A549 (cell line): ENCODE results near the gene SLC45A1. TPM values are rescaled to one million over a fixed set of nuclear protein-coding genes. Genes with fewer than 3 reads are reported as not detected.
A peak's percentile ranks its signal among the peaks of the same experiment; 100 is the strongest.

Experiments used
- ATAC-seq, 2 experiments: fragments of 200-7000 bp in 1 of 2; fragments of >200 bp in 1 of 2; cut with Nextera tagmentation in 1 of 2; cut with Tn5 transposase in 1 of 2; 3 replicates each; pipeline versions ENCODE4 v1.8.0 to v1.9.1; 2018 to 2020; ENCODE audit warnings: mild to moderate bottlenecking in 1 of 2, moderate library complexity in 1 of 2
- CTCF ChIA-PET: fragments of 300-600 bp; sonication (Branson Sonifier 250); formaldehyde crosslinking; extraction: SDS; loops from one replicate; lab custom pipeline; 2021; ENCODE audit warnings: antibody characterized with exemption, inconsistent platforms; lab: Yijun Ruan, JAX
- POLR2A ChIA-PET: fragments of 350-600 bp; formaldehyde crosslinking; extraction: SDS; loops from one replicate; lab custom pipeline; 2021; ENCODE audit warnings: antibody characterized with exemption, inconsistent platforms; lab: Yijun Ruan, JAX
- DNase-seq, 2 experiments: peaks; one replicate each; pipeline versions ENCODE4 v3.0.0 to v3.0.0-alpha.2; 2011 to 2016; ENCODE audit warnings: low read depth in 1 of 2, low spot score in 1 of 2
- FAIRE-seq: peaks from 2 replicates; lab custom pipeline; 2011; peaks lifted over from hg19 to GRCh38; lab: Jason Lieb, UNC
- H3K27ac ChIP-seq, 2 experiments: fragments of >200 bp; sonication (Bioruptor Twin); formaldehyde crosslinking; 3 replicates each; pipeline ENCODE4 v1.5.1; 2016 to 2017
- H3K4me1 ChIP-seq: fragments of >200 bp; sonication (Bioruptor Twin); formaldehyde crosslinking; 3 replicates; pipeline ENCODE4 v1.6.1; 2016
- H3K4me2 ChIP-seq: fragments of >200 bp; sonication (Bioruptor Twin); formaldehyde crosslinking; 3 replicates; pipeline ENCODE4 v1.6.1; 2016
- H3K4me3 ChIP-seq: fragments of >200 bp; sonication (Bioruptor Twin); formaldehyde crosslinking; 3 replicates; pipeline ENCODE4 v1.5.1; 2016
- H3K9me3 ChIP-seq: fragments of >200 bp; sonication (Bioruptor Twin); formaldehyde crosslinking; 3 replicates; pipeline ENCODE4 v1.6.1; 2016
- CEBPB ChIP-seq, 2 experiments: fragments of >200 bp in 1 of 2; sonication (Bioruptor Twin) in 1 of 2; formaldehyde crosslinking in 1 of 2; IDR thresholded peaks; 2 replicates each; pipeline ENCODE4 v1.6.1; 2012 to 2016
- EHF ChIP-seq: fragments of 250-450 bp; sonication (Bioruptor Pico); IDR thresholded peaks from 2 replicates; pipeline ENCODE4 v1.5.0; 2020; ENCODE audit warnings: mild to moderate bottlenecking
- ESRRA ChIP-seq: fragments of 150-350 bp; IDR thresholded peaks from 2 replicates; pipeline ENCODE4 v1.6.1; 2014; ENCODE audit warnings: mild to moderate bottlenecking, low read length, borderline replicate concordance
- FOSL2 ChIP-seq, 2 experiments: fragments of 450-650 bp in 1 of 2; fragments of >200 bp in 1 of 2; sonication (Bioruptor Twin) in 1 of 2; formaldehyde crosslinking; IDR thresholded peaks; 2 replicates each; pipeline versions ENCODE4 v1.5.0 to v1.6.1; 2016 to 2020; ENCODE audit warnings: mild to moderate bottlenecking in 1 of 2, moderate library complexity in 1 of 2
- HOXB13 ChIP-seq: fragments of 250-450 bp; sonication (Bioruptor Pico); IDR thresholded peaks from 2 replicates; pipeline ENCODE4 v1.5.0; 2020; ENCODE audit warnings: low read depth, mild to moderate bottlenecking, moderate library complexity
- HOXB5 ChIP-seq: fragments of 250-450 bp; sonication (Bioruptor Pico); IDR thresholded peaks from 2 replicates; pipeline ENCODE4 v1.5.0; 2020; ENCODE audit warnings: mild to moderate bottlenecking, moderate library complexity
- KDM1A ChIP-seq: fragments of 200-600 bp; sonication (generic); IDR thresholded peaks from 2 replicates; pipeline ENCODE4 v1.6.1; 2016; ENCODE audit warnings: low read depth, mild to moderate bottlenecking
- RAD21 ChIP-seq, 2 experiments: fragments of >200 bp in 1 of 2; sonication (Bioruptor Twin) in 1 of 2; formaldehyde crosslinking in 1 of 2; IDR thresholded peaks in 1 of 2; conservative IDR thresholded peaks in 1 of 2; 2 replicates in 1 of 2; 3 replicates in 1 of 2; pipeline ENCODE4 v1.6.1; 2012 to 2018; ENCODE audit warnings: inconsistent platforms in 1 of 2
- SMC3 ChIP-seq: fragments of >200 bp; sonication (Bioruptor Twin); formaldehyde crosslinking; IDR thresholded peaks from 3 replicates; pipeline ENCODE4 v1.6.1; 2018; ENCODE audit warnings: inconsistent platforms
- TFCP2L1 ChIP-seq: fragments of 250-450 bp; sonication (Bioruptor Pico); IDR thresholded peaks from 2 replicates; pipeline ENCODE4 v1.5.0; 2021; ENCODE audit warnings: mild to moderate bottlenecking
- ZNF302 ChIP-seq: fragments of 250-450 bp; sonication (Bioruptor Pico); IDR thresholded peaks from 2 replicates; pipeline ENCODE4 v1.9.0; 2021; ENCODE audit warnings: inconsistent platforms, mild to moderate bottlenecking, moderate library complexity
- WGBS: methylation state at CpG from one replicate; pipeline ENCODE4 v1.1.6; 2017; ENCODE audit errors: missing lambda C conversion rate; 5-methylcytosine and 5-hydroxymethylcytosine counted together
- polyA plus RNA-seq, 4 experiments: library from polyadenylated mRNA; depleted of rRNA in 3 of 4; stranded (reverse); fragments of >200 nt; fragmentation: RNase III in 1 of 4; extraction: RNeasy Plus Mini Kit Qiagen cat#74134 plus additional on column Dnase treatment in 1 of 4; gene quantifications; 2 replicates in 3 of 4; 3 replicates in 1 of 4; pipeline ENCODE4 v1.2.3, GENCODE V29; 2011 to 2017
- TF ChIP-seq, protein P1 (sequence below): fragments of >200 bp; sonication (Bioruptor Twin); formaldehyde crosslinking; IDR thresholded peaks from 3 replicates; pipeline ENCODE4 v1.5.1; 2016
- TF ChIP-seq, protein P2 (sequence below): fragments of 150-350 bp; IDR thresholded peaks from 2 replicates; pipeline ENCODE4 v1.6.1; 2014; ENCODE audit warnings: low read depth, mild to moderate bottlenecking, low read length

Gene SLC45A1
- polyA plus RNA-seq, 2 of the 4 experiments (the other 2 are of a cell fraction), result 1.6 to 1.8 TPM

DNA sequence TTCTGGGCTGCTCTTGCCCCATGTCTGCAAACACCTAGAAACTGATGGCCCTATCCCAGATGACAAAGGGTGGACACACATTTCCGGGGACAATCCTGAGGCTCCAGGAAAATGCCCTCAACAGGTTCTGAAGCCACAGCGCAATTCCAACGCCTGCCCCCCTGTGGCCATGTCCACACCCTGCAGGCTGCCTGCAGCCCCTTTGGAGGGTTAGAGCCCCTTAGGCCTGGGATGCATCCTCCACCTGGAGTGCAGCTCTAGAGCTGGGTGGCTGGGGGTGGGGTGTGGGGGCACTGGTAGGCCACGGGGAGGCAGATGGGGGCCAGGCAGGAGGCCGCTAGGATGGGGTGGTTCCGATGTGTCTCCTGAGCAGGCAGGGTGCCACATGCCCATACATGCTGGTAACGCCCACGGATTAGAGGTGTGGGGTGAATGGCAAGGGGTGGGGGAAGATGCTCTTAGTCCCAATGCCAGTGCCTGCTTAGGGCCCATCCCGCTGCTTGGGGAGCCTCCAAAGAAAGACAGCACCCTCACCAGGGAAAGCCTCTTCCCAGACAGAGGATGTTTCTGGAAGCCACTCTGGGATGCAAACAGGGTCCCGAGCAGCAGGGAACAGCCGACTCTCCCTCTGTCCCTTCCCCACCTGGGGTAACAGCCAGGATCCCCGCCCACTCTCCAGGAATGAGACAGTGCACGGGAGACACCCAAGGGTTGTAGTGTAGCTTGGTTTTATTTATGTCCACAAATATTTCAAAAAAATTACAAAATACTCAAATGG is 34.0 kb downstream of the SLC45A1 start:
- CTCF ChIA-PET, result interaction anchor here (0.8 to 7.8 kb wide), 15 partner anchors 9 to 432 kb away, joined by 3 to 76 read pairs (median 4); no protein-coding TSS in a partner anchor
- peak; percentile 41 to 66; a peak in 4 of 6 replicates for ATAC-seq
- TF ChIP-seq, protein P1, sequence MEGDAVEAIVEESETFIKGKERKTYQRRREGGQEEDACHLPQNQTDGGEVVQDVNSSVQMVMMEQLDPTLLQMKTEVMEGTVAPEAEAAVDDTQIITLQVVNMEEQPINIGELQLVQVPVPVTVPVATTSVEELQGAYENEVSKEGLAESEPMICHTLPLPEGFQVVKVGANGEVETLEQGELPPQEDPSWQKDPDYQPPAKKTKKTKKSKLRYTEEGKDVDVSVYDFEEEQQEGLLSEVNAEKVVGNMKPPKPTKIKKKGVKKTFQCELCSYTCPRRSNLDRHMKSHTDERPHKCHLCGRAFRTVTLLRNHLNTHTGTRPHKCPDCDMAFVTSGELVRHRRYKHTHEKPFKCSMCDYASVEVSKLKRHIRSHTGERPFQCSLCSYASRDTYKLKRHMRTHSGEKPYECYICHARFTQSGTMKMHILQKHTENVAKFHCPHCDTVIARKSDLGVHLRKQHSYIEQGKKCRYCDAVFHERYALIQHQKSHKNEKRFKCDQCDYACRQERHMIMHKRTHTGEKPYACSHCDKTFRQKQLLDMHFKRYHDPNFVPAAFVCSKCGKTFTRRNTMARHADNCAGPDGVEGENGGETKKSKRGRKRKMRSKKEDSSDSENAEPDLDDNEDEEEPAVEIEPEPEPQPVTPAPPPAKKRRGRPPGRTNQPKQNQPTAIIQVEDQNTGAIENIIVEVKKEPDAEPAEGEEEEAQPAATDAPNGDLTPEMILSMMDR, result peak; percentile 38
- TF ChIP-seq RAD21 (conservative IDR thresholded peaks at IDR 0.05 in 1 of 2, IDR thresholded peaks at IDR 0.05 in 1 of 2) (peak; percentile 30 to 39; a peak in 3 of 5 replicates), TFCP2L1 (no peak), SMC3 (peak; percentile 52)
- TF ChIP-seq, protein P2, sequence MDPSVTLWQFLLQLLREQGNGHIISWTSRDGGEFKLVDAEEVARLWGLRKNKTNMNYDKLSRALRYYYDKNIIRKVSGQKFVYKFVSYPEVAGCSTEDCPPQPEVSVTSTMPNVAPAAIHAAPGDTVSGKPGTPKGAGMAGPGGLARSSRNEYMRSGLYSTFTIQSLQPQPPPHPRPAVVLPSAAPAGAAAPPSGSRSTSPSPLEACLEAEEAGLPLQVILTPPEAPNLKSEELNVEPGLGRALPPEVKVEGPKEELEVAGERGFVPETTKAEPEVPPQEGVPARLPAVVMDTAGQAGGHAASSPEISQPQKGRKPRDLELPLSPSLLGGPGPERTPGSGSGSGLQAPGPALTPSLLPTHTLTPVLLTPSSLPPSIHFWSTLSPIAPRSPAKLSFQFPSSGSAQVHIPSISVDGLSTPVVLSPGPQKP, result no peak
- TF ChIP-seq, all 56 proteins: peak for 3
- 73% methylated on average over 4 of the region's 13 CpGs for WGBS
- Histone ChIP-seq H3K4me2 (no peak overlapping the region), H3K9me3 (no peaks in the 10 kb centered on the region), H3K4me1 (peaks cover 11% of the 10 kb centered on the region; the same call in 2 of the 3 replicates), H3K4me3 (no peak overlapping the region), H3K27ac (peak overlapping the region; percentile 41 to 50; a peak in 3 of 6 replicates)
- DNase-seq, result peak; percentile 18 to 32
- POLR2A ChIA-PET, result no interaction called here
- FAIRE-seq, result no peak

DNA sequence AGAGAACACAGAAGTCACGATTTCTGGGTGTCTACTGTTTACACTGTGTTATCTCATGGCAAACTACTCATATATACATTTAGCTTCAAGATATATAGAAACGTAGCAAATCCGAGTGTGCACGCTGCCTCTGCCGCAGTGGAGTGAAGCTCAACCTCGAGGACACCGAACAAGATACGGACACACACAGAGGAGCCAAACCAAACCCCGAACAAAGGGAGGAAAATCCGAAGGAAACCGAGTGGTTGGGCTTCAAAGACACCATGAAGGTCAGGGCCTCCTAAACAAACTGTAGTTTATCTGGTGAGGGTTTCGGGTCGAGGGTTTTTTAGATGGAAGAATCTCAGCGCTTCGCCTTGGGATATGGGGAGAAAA is 34.5 kb downstream of the SLC45A1 start:
- no peak for ATAC-seq
- Histone ChIP-seq H3K27ac (no peak overlapping the region; a peak in 1 of 6 replicates), H3K4me1 (peaks cover 11% of the 10 kb centered on the region; the same call in 2 of the 3 replicates), H3K9me3 (no peaks in the 10 kb centered on the region), H3K4me3 (no peak overlapping the region), H3K4me2 (no peak overlapping the region)
- ChIA-PET POLR2A (no interaction called here), CTCF (interaction anchor here (0.9 to 7.8 kb wide), 8 partner anchors 11 to 380 kb away, joined by 3 to 76 read pairs (median 21); no protein-coding TSS in a partner anchor)
- FAIRE-seq, result no peak
- DNase-seq, result no peak
- TF ChIP-seq HOXB5 (CRISPR knock-in tag) (no peak), KDM1A (no peak), FOSL2 (IDR thresholded peaks at IDR 0.05) (no peak), FOSL2 (CRISPR knock-in tag; IDR thresholded peaks at IDR 0.05) (no peak), ZNF302 (no peak), EHF (CRISPR knock-in tag) (no peak), CEBPB (IDR thresholded peaks at IDR 0.05) (no peak), HOXB13 (CRISPR knock-in tag) (no peak), ESRRA (no peak)
- TF ChIP-seq, protein P1, result no peak
- 89% methylated on average over 15 of the region's 15 CpGs for WGBS
